Astrocyte of the cerebellum (primary cell): ENCODE measurements around the gene GRID2.

Experiments
- DNase-seq: peaks from one replicate; pipeline ENCODE4 v3.0.0-alpha.2; 2011; ENCODE audit warnings: low read depth
- H3K4me3 ChIP-seq: 2 replicates; pipeline ENCODE4 v1.5.1; 2011; ENCODE audit warnings: mild to moderate bottlenecking, low read depth, low read length, moderate library complexity
- CTCF ChIP-seq: IDR thresholded peaks from 2 replicates; pipeline ENCODE4 v1.5.1; 2012; ENCODE audit warnings: low read length, low read depth, moderate library complexity, mild to moderate bottlenecking; ENCODE audit errors: missing control alignments
- in situ Hi-C: cut with HindIII; loops from 2 replicates; pipeline ENCODE4 v1.10.0; 2017; ENCODE audit warnings: low sequenced_read_pairs

The GRID2 gene

GRCh38 chr4:93061826-93062225 lies 758.1 kb downstream of the GRID2 start:
- no peak overlapping the region for H3K4me3 ChIP-seq
- no peak for TF ChIP-seq CTCF
- in situ Hi-C loops: no loop called here
- DNase-seq: no peak

- in situ Hi-C loops: no loop called here
- no peak for TF ChIP-seq CTCF
- no peak for DNase-seq
Measured at GRCh38 chr4:93063325-93063724, 759.6 kb downstream of the GRID2 start.

GRCh38 chr4:93065790-93066189 lies 762.0 kb downstream of the GRID2 start:
- TF ChIP-seq CTCF: no peak
- DNase-seq: no peak
- H3K4me3 ChIP-seq: no peak overlapping the region
- in situ Hi-C loops: no loop called here

More at GRCh38 chr4:93063325-93063724, 759.6 kb downstream of the GRID2 start:
- no peak overlapping the region for H3K4me3 ChIP-seq

- no peak overlapping the region for H3K4me3 ChIP-seq
- in situ Hi-C loops: no loop called here
- DNase-seq: no peak
- TF ChIP-seq CTCF: no peak
Measured at GRCh38 chr4:93066749-93067148, 763.0 kb downstream of the GRID2 start.

- in situ Hi-C loops: no loop called here
- TF ChIP-seq CTCF: no peak
- H3K4me3 ChIP-seq: no peak overlapping the region
- DNase-seq: no peak
Measured at GRCh38 chr4:93072292-93072691, 768.5 kb downstream of the GRID2 start.

- no peak for TF ChIP-seq CTCF
- no peak for DNase-seq
- in situ Hi-C loops: no loop called here
- no peak overlapping the region for H3K4me3 ChIP-seq
Measured at GRCh38 chr4:93080316-93080715, 776.5 kb downstream of the GRID2 start.

GRCh38 chr4:93084599-93085305 lies 781.0 kb downstream of the GRID2 start:
- TF ChIP-seq CTCF: no peak
- H3K4me3 ChIP-seq: no peak overlapping the region
- in situ Hi-C loops: no loop called here
- no peak for DNase-seq
